ENCODE data around the gene S1PR2. TPM values are rescaled to one million over a fixed set of nuclear protein-coding genes. Genes with fewer than 3 reads are reported as not detected.

The S1PR2 gene
- total RNA-seq, 3 donors from 2014 or later = 6.1 to 18.4 (median 13.1) TPM

DNA sequence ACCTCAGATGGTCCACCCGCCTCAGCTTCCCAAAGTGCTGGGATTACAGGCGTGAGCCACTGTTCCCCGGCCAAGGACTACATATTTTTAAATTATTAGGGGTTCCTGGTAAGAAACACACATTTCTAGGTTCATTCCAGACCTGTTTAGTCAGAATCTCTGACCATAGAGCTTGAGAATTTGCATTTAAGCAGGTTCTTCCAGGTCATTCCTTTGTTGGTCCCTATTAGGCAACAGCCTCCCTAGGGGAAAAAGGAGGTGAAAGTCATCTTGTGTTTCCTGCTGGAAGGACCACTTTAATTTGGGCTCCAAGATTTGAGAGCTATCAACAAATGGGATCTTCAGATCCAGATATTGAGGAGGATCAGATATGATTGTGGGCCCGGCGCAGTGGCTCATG lies 16.3 kb downstream of the S1PR2 start:
- no peaks in the 10 kb centered on the region for H3K27me3 ChIP-seq
- H3K4me1 ChIP-seq = no peaks in the 10 kb centered on the region
- no peaks in the 10 kb centered on the region for H3K9me3 ChIP-seq
- H3K27ac ChIP-seq = no peak overlapping the region
- H3K36me3 ChIP-seq = no peaks in the 10 kb centered on the region
- no peak for TF ChIP-seq POLR2AphosphoS5 (IDR thresholded peaks at IDR 0.05)
- TF ChIP-seq, protein P1, sequence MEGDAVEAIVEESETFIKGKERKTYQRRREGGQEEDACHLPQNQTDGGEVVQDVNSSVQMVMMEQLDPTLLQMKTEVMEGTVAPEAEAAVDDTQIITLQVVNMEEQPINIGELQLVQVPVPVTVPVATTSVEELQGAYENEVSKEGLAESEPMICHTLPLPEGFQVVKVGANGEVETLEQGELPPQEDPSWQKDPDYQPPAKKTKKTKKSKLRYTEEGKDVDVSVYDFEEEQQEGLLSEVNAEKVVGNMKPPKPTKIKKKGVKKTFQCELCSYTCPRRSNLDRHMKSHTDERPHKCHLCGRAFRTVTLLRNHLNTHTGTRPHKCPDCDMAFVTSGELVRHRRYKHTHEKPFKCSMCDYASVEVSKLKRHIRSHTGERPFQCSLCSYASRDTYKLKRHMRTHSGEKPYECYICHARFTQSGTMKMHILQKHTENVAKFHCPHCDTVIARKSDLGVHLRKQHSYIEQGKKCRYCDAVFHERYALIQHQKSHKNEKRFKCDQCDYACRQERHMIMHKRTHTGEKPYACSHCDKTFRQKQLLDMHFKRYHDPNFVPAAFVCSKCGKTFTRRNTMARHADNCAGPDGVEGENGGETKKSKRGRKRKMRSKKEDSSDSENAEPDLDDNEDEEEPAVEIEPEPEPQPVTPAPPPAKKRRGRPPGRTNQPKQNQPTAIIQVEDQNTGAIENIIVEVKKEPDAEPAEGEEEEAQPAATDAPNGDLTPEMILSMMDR (IDR thresholded peaks at IDR 0.05) = no peak
- TF ChIP-seq POLR2A (IDR thresholded peaks at IDR 0.05) = no peak
- H3K4me3 ChIP-seq = no peak overlapping the region
- no peak for DNase-seq (ENCODE audit: low spot score in 2 of 2)
- intact Hi-C loops (cut with DNase I; ENCODE audit: low total_unique reads) = no loop called here

DNA sequence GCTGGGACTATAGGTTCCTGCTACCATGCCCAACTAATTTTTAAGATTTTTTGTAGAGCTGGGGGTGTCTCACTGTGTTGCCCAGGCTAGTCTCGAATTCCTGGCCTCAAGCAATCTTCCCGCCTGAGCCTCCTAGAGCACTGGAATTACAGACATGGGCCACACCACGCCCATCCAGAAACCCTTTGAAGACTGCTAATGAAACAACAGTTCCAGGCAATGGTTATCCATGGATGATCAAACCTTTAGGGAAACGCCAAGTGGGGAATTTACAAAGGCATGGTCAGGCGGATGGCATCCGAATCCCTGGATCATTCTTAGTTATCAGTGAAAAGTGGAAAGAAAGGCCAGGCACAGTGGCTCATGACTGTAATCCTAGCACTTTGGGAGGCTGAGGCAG lies 19.4 kb downstream of the S1PR2 start:
- intact Hi-C loops (cut with DNase I; ENCODE audit: low total_unique reads) = no loop called here
- no peak for DNase-seq (ENCODE audit: low spot score in 2 of 2)
- H3K4me1 ChIP-seq = no peaks in the 10 kb centered on the region
- TF ChIP-seq POLR2A (IDR thresholded peaks at IDR 0.05) = no peak
- TF ChIP-seq, protein P1 (IDR thresholded peaks at IDR 0.05) = no peak
- TF ChIP-seq POLR2AphosphoS5 (IDR thresholded peaks at IDR 0.05) = no peak
- peaks cover 0 to 4% of the 10 kb centered on the region in 2 donors for H3K9me3 ChIP-seq
- H3K27ac ChIP-seq = no peak overlapping the region
- no peak overlapping the region for H3K4me3 ChIP-seq
- no peaks in the 10 kb centered on the region for H3K27me3 ChIP-seq
- no peaks in the 10 kb centered on the region for H3K36me3 ChIP-seq

DNA sequence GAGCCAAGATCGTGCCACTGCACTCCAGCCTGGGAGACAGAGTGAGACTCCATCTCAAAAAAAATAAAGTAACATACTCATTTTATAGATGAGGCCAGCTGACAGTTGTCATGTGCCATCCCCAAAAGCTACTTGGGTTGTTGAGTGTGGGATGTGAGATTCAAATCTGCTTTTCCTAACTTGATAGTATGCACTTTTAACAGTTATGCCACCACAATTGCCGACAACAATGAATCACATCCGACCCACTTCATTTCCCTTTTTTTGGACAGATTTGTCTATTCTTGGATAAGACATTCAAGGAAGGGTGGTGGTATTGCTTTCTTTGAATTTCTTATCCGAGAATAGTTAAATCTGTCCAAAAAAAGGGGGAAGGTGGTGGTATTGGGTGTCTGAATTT lies 20.1 kb downstream of the S1PR2 start:
- Histone ChIP-seq H3K4me1 (no peaks in the 10 kb centered on the region), H3K36me3 (no peaks in the 10 kb centered on the region), H3K9me3 (peaks cover 0 to 4% of the 10 kb centered on the region in 2 donors), H3K4me3 (no peak overlapping the region), H3K27ac (no peak overlapping the region), H3K27me3 (no peaks in the 10 kb centered on the region)
- DNase-seq (ENCODE audit: low spot score in 2 of 2) = no peak
- intact Hi-C loops (cut with DNase I; ENCODE audit: low total_unique reads) = no loop called here
- TF ChIP-seq POLR2A (IDR thresholded peaks at IDR 0.05) (no peak), POLR2AphosphoS5 (IDR thresholded peaks at IDR 0.05) (no peak)
- TF ChIP-seq, protein P1 (IDR thresholded peaks at IDR 0.05) = no peak

DNA sequence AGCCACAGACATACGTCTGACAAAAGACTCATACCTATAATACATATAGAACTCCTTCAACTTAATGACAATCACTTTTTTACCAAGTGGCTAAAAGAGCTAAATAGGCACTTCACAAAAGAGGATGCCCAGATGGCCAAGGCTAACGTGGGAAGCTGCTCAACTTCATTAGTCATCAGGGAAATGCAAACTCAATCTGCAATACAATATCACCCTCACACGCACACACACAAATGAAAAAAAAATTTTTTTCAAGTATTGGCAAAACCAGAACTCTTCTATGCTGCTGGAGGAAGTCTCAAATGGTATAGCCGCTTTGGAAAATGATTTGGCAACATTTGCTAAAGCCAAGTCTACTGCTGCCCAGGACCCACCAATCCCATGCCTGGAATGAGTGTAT lies 21.8 kb downstream of the S1PR2 start:
- intact Hi-C loops (cut with DNase I; ENCODE audit: low total_unique reads) = no loop called here
- Histone ChIP-seq H3K27me3 (no peaks in the 10 kb centered on the region), H3K27ac (no peak overlapping the region), H3K9me3 (peaks cover 0 to 4% of the 10 kb centered on the region in 2 donors), H3K4me3 (no peak overlapping the region), H3K36me3 (no peaks in the 10 kb centered on the region), H3K4me1 (no peaks in the 10 kb centered on the region)
- no peak for DNase-seq (ENCODE audit: low spot score in 2 of 2)
- TF ChIP-seq, protein P1 (IDR thresholded peaks at IDR 0.05) = no peak
- TF ChIP-seq POLR2A (IDR thresholded peaks at IDR 0.05) (no peak), POLR2AphosphoS5 (IDR thresholded peaks at IDR 0.05) (no peak)

DNA sequence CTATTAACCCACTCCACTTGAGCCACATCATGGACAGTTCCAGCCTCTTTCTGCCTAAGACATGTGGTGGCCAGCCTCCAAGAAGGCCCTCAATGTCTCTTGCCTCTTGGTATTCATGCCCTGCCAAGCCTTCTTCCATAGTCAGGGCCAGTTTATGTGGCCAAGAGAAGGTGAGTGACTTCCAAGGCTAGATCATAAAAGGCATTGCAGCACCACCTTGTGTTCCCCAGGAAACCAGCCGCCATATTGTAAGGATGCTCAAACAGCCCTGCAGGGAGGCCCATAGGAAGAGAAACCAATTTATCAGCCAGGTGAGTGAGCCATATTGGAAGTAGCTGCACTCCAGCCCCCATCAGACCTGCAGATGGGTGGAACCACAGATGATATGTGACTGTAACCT lies 24.1 kb downstream of the S1PR2 start:
- H3K4me3 ChIP-seq = no peak overlapping the region
- intact Hi-C loops (cut with DNase I; ENCODE audit: low total_unique reads) = no loop called here
- no peaks in the 10 kb centered on the region for H3K27me3 ChIP-seq
- peaks cover 0 to 4% of the 10 kb centered on the region in 2 donors for H3K9me3 ChIP-seq
- peak overlapping the region; percentile 70 to 84 for H3K27ac ChIP-seq
- DNase-seq (ENCODE audit: low spot score in 2 of 2) = no peak
- H3K4me1 ChIP-seq = no peaks in the 10 kb centered on the region
- H3K36me3 ChIP-seq = no peaks in the 10 kb centered on the region
- TF ChIP-seq POLR2A (IDR thresholded peaks at IDR 0.05) = no peak
- TF ChIP-seq, protein P1 (IDR thresholded peaks at IDR 0.05) = no peak
- TF ChIP-seq POLR2AphosphoS5 (IDR thresholded peaks at IDR 0.05) = no peak

All from breast epithelium (tissue), 4 donors.